ENCODE measurements around the gene KCTD17. TPM values are rescaled to one million over a fixed set of nuclear protein-coding genes. Genes with fewer than 3 reads are reported as not detected.

Gene KCTD17
- total RNA-seq, 2 experiments from 2014 or later = 22.6 to 23.1 TPM

GRCh38 chr22:37022483-37023337 lies 28.8 kb upstream of the KCTD17 start:
- no peaks in the 10 kb centered on the region for H3K36me3 Mint-ChIP-seq (ENCODE audit: low read depth)
- intact Hi-C loops (cut with micrococcal nuclease) = no loop called here
- peaks cover 22% of the 10 kb centered on the region for H3K27me3 Mint-ChIP-seq (ENCODE audit: low read depth)
- CTCF ChIA-PET = interaction anchor here (0.9 to 2.8 kb wide), 3 partner anchors 19 to 221 kb away, joined by 3 to 15 read pairs (median 4); partner anchors contain the start of gene RAC2
- no peaks in the 10 kb centered on the region for H3K9me3 Mint-ChIP-seq
- no peak for DNase-seq
- H3K4me3 Mint-ChIP-seq = no peak overlapping the region
- peaks cover 4% of the 10 kb centered on the region for H3K4me1 Mint-ChIP-seq (ENCODE audit: low read depth)
- H3K27ac Mint-ChIP-seq = no peak overlapping the region

- CTCF ChIA-PET = no interaction called here
- Mint-ChIP-seq H3K27ac (no peak overlapping the region), H3K4me3 (no peak overlapping the region), H3K27me3 (ENCODE audit: low read depth) (peaks cover 19% of the 10 kb centered on the region), H3K36me3 (ENCODE audit: low read depth) (no peaks in the 10 kb centered on the region), H3K9me3 (no peaks in the 10 kb centered on the region), H3K4me1 (ENCODE audit: low read depth) (peaks cover 4% of the 10 kb centered on the region)
- no peak for DNase-seq
- intact Hi-C loops (cut with micrococcal nuclease) = no loop called here
These were observed 27.7 kb upstream of the KCTD17 start for GRCh38 chr22:37023743-37024338.

GRCh38 chr22:37024339-37025157 lies 27.0 kb upstream of the KCTD17 start:
- H3K9me3 Mint-ChIP-seq = no peaks in the 10 kb centered on the region
- DNase-seq = no peak
- H3K27ac Mint-ChIP-seq = no peak overlapping the region
- peaks cover 19% of the 10 kb centered on the region for H3K27me3 Mint-ChIP-seq (ENCODE audit: low read depth)
- H3K36me3 Mint-ChIP-seq (ENCODE audit: low read depth) = no peaks in the 10 kb centered on the region
- CTCF ChIA-PET = interaction anchor here (1.0 kb wide), 1 partner anchor 31 kb away, joined by 3 read pairs; no protein-coding TSS in a partner anchor
- intact Hi-C loops (cut with micrococcal nuclease) = no loop called here
- no peak overlapping the region for H3K4me3 Mint-ChIP-seq
- H3K4me1 Mint-ChIP-seq (ENCODE audit: low read depth) = peaks cover 4% of the 10 kb centered on the region

GRCh38 chr22:37025500-37026070 lies 26.0 kb upstream of the KCTD17 start:
- no peaks in the 10 kb centered on the region for H3K4me1 Mint-ChIP-seq (ENCODE audit: low read depth)
- H3K27me3 Mint-ChIP-seq (ENCODE audit: low read depth) = peaks cover 10% of the 10 kb centered on the region
- DNase-seq = no peak
- intact Hi-C loops (cut with micrococcal nuclease) = no loop called here
- H3K27ac Mint-ChIP-seq = no peak overlapping the region
- H3K36me3 Mint-ChIP-seq (ENCODE audit: low read depth) = no peaks in the 10 kb centered on the region
- H3K4me3 Mint-ChIP-seq = no peak overlapping the region
- CTCF ChIA-PET = interaction anchor here (0.6 to 1.0 kb wide), 2 partner anchors 32 to 89 kb away, joined by 3 read pairs; no protein-coding TSS in a partner anchor
- no peaks in the 10 kb centered on the region for H3K9me3 Mint-ChIP-seq

- Mint-ChIP-seq H3K9me3 (no peaks in the 10 kb centered on the region), H3K4me1 (ENCODE audit: low read depth) (no peaks in the 10 kb centered on the region), H3K27me3 (ENCODE audit: low read depth) (peaks cover 6% of the 10 kb centered on the region), H3K36me3 (ENCODE audit: low read depth) (no peaks in the 10 kb centered on the region), H3K27ac (no peak overlapping the region), H3K4me3 (no peak overlapping the region)
- intact Hi-C loops (cut with micrococcal nuclease) = no loop called here
- no peak for DNase-seq
- CTCF ChIA-PET = interaction anchor here (0.6 kb wide), 1 partner anchor 90 kb away, joined by 3 read pairs; no protein-coding TSS in a partner anchor
These were observed 25.2 kb upstream of the KCTD17 start for GRCh38 chr22:37026325-37026724.

GRCh38 chr22:37027556-37027955 lies 24.0 kb upstream of the KCTD17 start:
- Mint-ChIP-seq H3K36me3 (ENCODE audit: low read depth) (no peaks in the 10 kb centered on the region), H3K4me1 (ENCODE audit: low read depth) (no peaks in the 10 kb centered on the region), H3K4me3 (no peak overlapping the region), H3K27me3 (ENCODE audit: low read depth) (no peaks in the 10 kb centered on the region), H3K27ac (no peak overlapping the region), H3K9me3 (no peaks in the 10 kb centered on the region)
- intact Hi-C loops (cut with micrococcal nuclease) = no loop called here
- CTCF ChIA-PET = no interaction called here
- no peak for DNase-seq

GRCh38 chr22:37028692-37029674 lies 22.6 kb upstream of the KCTD17 start:
- intact Hi-C loops (cut with micrococcal nuclease) = no loop called here
- CTCF ChIA-PET = interaction anchor here (2.0 kb wide), 1 partner anchor 14 kb away, joined by 6 read pairs; no protein-coding TSS in a partner anchor
- no peak for DNase-seq
- no peaks in the 10 kb centered on the region for H3K27me3 Mint-ChIP-seq (ENCODE audit: low read depth)
- H3K4me3 Mint-ChIP-seq = no peak overlapping the region
- H3K36me3 Mint-ChIP-seq (ENCODE audit: low read depth) = no peaks in the 10 kb centered on the region
- no peak overlapping the region for H3K27ac Mint-ChIP-seq
- H3K9me3 Mint-ChIP-seq = no peaks in the 10 kb centered on the region
- H3K4me1 Mint-ChIP-seq (ENCODE audit: low read depth) = no peaks in the 10 kb centered on the region

- no peaks in the 10 kb centered on the region for H3K9me3 Mint-ChIP-seq
- no peak for DNase-seq
- CTCF ChIA-PET = interaction anchor here (1.0 to 2.0 kb wide), 2 partner anchors 12 to 53 kb away, joined by 4 to 6 read pairs; no protein-coding TSS in a partner anchor
These were observed 20.8 kb upstream of the KCTD17 start for GRCh38 chr22:37030560-37031281.

GRCh38 chr22:37032134-37032534 lies 19.4 kb upstream of the KCTD17 start:
- Mint-ChIP-seq H3K4me1 (ENCODE audit: low read depth) (no peaks in the 10 kb centered on the region), H3K4me3 (no peak overlapping the region), H3K27me3 (ENCODE audit: low read depth) (peaks cover 2% of the 10 kb centered on the region), H3K9me3 (no peaks in the 10 kb centered on the region), H3K36me3 (ENCODE audit: low read depth) (no peaks in the 10 kb centered on the region), H3K27ac (no peak overlapping the region)
- DNase-seq = no peak
- CTCF ChIA-PET = interaction anchor here (0.9 to 1.8 kb wide), 3 partner anchors 11 to 25 kb away, joined by 4 to 5 read pairs (median 4); no protein-coding TSS in a partner anchor
- intact Hi-C loops (cut with micrococcal nuclease) = no loop called here

More at GRCh38 chr22:37030560-37031281, 20.8 kb upstream of the KCTD17 start:
- no peak overlapping the region for H3K27ac Mint-ChIP-seq
- intact Hi-C loops (cut with micrococcal nuclease) = no loop called here
- H3K36me3 Mint-ChIP-seq (ENCODE audit: low read depth) = no peaks in the 10 kb centered on the region
- no peak overlapping the region for H3K4me3 Mint-ChIP-seq
- no peaks in the 10 kb centered on the region for H3K4me1 Mint-ChIP-seq (ENCODE audit: low read depth)
- no peaks in the 10 kb centered on the region for H3K27me3 Mint-ChIP-seq (ENCODE audit: low read depth)

GRCh38 chr22:37032535-37033460 lies 18.7 kb upstream of the KCTD17 start:
- no peaks in the 10 kb centered on the region for H3K36me3 Mint-ChIP-seq (ENCODE audit: low read depth)
- H3K27me3 Mint-ChIP-seq (ENCODE audit: low read depth) = peaks cover 2% of the 10 kb centered on the region
- H3K27ac Mint-ChIP-seq = no peak overlapping the region
- intact Hi-C loops (cut with micrococcal nuclease) = no loop called here
- no peak overlapping the region for H3K4me3 Mint-ChIP-seq
- no peaks in the 10 kb centered on the region for H3K4me1 Mint-ChIP-seq (ENCODE audit: low read depth)
- CTCF ChIA-PET = interaction anchor here (0.9 to 1.8 kb wide), 2 partner anchors 11 to 12 kb away, joined by 4 to 5 read pairs; no protein-coding TSS in a partner anchor
- H3K9me3 Mint-ChIP-seq = no peaks in the 10 kb centered on the region
- no peak for DNase-seq

All from activated naive CD4-positive, alpha-beta T cell treated with anti-CD3 and anti-CD28 coated beads for 36 hours (primary cell).